ENCODE measurements around the gene DIS3L2.

Gene DIS3L2, protein sequence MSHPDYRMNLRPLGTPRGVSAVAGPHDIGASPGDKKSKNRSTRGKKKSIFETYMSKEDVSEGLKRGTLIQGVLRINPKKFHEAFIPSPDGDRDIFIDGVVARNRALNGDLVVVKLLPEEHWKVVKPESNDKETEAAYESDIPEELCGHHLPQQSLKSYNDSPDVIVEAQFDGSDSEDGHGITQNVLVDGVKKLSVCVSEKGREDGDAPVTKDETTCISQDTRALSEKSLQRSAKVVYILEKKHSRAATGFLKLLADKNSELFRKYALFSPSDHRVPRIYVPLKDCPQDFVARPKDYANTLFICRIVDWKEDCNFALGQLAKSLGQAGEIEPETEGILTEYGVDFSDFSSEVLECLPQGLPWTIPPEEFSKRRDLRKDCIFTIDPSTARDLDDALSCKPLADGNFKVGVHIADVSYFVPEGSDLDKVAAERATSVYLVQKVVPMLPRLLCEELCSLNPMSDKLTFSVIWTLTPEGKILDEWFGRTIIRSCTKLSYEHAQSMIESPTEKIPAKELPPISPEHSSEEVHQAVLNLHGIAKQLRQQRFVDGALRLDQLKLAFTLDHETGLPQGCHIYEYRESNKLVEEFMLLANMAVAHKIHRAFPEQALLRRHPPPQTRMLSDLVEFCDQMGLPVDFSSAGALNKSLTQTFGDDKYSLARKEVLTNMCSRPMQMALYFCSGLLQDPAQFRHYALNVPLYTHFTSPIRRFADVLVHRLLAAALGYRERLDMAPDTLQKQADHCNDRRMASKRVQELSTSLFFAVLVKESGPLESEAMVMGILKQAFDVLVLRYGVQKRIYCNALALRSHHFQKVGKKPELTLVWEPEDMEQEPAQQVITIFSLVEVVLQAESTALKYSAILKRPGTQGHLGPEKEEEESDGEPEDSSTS

DNA sequence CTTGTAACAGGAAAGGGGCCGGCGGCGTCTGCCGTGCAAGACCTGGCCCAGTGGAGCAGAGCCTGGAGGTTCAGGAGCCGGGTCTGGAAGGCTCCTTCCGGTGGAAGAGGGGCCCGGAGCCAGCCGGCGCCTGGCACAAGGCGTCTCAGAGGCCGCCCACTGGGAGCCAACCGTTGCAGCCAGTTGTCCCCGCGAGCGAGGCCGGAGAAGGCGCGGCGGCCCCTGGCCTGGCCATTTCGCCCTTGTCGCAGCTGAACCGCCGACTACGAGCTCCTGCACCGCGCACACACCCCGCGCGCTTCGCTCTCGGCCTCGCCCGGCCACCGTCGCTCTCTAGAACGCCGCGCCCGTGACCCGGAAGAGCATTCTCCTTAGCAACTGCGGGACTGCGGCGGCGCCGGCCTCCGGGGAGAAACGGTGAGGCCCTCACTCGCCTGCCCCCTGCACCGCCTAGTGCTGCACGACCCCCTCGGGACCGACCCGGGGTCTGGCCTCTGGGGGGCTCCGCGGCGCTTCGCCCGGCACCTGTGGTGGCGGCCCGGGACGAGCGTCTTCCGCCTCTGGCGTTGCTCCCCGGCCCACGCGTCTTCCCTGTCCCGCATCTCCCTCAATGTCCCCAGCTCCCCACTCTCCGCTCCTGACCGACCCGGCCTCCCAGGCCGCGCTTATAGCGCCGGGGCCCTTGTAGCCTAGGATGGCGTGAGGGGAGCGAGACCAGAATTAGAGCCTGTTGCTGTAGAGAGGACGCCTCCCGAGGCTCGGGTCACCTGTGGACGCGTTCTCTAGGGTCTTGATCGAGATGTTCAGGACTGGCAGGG, at the start of gene DIS3L2:
Gene DIS3L2, plus strand, starts transcription at position 365 of the 818 bp plus-strand sequence. CDS start 53,215 bp downstream, outside the sequence.
- DNase-seq, result peak; percentile 55

DNA sequence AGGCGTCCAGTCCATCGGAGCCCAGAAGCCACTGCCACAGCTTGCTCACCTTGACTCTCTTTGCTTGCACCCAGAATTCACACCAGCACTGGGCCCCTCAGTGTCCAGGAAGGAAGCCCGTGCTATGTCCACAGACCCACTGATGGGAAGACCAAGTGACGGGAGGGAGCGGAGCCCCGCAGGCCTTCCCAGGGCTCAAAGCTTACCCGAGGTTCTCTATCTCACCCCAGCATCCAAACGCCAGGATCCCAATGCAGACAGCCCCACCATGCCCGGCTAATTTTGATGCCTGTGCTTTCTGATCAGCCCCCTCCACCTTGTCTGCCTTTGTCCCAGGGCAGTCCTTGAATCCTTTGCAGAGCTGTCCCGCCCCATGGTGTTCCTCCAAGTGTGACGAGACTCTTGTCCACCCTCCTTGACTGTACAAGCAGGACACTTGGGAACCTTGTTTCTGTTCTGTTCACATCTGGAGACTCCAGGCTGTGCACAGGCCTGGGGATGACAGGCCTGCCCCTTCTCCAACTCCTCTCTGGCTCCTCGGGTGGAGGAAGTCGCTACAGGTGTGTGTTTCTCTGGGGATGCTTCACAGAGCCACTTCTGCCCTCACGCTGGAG, 47.3 kb upstream of the DIS3L2 start:
- no peak for DNase-seq

DNA sequence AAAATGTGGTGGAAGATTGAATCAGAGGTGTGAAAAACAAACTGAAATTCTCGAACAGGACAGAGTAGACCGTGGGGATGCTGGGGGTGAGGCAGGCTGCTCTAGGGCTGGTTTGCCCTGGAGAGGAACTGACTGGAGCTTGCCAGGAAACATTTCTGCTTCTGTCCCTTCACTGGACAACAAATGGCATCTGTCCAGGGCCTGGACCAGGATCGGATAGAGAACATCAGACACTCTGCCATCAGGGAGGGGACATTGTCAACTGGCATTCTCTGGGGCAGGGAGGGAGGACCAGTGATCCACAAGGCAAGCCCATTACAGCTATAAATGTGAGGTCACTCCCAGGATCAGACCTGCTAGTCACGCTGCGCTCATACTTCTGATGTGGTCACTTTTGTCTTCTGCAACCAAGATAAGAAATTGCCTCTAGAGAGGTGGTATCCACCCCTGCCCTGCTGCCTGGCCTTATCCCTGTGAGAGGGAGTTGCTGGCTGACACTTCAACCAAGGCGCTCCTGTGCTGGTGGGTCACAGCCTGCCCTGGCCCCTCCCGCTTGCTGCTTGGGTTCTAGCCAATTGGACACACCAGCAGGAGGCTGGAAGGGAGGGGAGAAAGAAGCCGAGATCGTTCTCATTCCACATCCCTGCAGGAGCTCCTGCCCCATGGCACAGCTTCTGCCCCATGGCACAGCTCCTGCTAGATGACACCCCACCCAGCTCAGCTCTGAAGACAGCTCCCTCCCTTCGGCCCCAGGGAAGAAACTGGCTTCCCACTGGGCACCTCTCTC, 44.0 kb upstream of the DIS3L2 start:
- no peak for DNase-seq

DNA sequence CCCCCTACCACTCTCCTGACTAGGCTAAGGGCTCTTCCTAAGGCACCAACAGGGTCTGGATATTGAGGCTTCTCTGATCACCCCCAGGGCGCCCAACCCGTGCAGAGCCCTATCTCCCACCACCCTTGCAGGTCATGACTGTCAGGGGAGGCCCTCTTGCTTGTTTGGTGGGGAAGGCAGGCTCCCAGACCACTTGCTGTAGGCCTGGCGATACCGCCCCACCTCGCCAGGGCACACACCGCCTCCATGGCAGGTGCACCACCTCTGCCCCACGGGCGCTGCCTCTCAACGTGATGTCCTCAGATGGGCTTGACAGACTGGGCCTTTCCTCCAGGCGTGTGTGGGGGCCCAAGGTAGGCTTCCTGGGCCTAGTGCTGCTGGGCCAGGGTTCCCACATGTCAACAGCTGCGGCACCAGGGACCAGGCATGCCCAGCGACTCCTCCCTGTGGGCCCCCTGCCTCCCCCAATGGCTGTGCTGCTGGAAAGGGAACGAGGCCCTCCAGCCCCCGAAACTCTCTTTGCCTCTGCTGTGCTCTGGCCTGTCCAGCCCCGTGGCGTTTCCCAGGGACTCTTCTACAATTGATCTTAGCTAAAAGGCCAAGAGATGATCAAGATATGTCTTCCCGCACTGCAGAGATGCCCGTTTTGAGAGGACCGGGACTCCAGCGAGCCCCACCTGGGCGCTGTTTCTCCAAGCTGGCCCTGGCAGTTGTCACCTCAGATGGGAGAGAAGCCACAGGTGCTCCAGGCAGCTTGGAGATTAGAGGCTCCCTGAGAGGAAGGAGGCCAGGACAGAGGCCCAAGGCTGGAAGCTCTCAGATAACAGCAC, 42.8 kb upstream of the DIS3L2 start:
- no peak for DNase-seq

DNA sequence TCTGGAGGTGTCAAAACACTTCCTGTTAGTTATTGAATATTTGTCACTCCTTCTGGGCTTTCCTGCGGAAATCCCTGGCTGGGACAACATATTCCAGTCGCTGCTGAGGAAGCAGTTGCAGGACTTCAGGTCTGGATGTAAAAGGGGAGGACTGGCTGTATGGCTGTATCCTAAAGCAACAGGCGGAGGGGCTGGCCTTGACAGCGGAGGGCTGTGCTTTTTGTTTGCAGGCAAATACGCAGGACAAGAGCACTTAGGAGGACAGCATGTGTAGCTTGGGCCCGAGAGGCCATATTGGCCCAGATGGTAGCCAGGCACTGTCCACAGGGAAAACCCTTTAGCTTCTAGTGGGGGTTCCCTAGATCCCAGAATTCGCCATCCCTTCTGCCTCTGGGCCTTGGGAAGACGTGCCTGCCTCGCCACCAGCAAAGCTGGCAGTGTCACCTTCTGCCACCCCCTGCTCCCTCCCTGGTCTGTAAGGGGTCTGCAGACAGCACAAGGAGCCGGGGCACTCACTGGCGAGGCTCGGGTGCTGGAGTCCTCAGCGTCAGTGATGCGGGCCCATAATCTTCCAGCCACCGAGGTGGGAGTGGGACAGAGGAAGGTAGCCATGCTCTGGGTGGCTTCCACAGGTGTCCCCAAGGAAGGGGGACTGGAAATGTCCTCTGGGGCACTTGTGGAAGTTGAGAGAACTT, 42.0 kb upstream of the DIS3L2 start:
- DNase-seq, result no peak

DNA sequence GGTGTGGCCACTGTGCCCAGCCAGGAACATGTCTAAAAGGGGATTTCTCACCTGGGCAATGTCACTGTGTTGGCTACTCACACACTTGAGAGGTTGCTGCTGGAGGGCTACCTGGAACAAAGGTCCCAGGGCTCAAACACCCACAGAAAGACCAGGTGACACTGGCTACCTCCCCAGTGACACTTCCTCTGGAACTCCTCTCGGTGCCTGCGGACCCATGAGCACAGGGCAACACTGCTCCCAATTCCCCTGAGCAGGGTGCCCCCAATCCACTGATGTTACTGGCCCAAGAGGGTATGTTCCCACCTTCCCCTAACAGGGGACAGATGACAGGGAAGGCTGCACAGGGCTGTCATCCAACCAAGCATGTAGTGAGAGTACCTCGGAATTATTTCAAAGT, 41.1 kb upstream of the DIS3L2 start:
- DNase-seq, result no peak

DNA sequence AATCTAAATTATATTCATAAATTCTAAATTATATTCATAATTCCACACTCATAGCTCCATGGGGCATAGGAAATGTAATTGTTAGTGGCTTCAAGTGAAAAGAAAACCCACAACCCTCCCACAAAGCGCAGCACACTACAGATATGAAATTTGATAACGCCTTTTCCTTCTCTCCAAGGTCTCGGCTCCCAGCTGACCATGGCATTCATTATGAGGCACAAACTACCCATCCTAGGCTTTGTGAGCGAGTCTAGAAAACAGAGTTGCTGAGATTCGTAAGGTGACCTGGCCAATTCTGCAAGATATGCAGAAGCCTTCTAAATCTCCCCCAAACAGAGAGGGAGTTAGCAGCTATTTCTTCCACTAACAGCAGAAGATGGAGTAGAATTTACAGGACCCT, 40.7 kb upstream of the DIS3L2 start:
- no peak for DNase-seq

DNA sequence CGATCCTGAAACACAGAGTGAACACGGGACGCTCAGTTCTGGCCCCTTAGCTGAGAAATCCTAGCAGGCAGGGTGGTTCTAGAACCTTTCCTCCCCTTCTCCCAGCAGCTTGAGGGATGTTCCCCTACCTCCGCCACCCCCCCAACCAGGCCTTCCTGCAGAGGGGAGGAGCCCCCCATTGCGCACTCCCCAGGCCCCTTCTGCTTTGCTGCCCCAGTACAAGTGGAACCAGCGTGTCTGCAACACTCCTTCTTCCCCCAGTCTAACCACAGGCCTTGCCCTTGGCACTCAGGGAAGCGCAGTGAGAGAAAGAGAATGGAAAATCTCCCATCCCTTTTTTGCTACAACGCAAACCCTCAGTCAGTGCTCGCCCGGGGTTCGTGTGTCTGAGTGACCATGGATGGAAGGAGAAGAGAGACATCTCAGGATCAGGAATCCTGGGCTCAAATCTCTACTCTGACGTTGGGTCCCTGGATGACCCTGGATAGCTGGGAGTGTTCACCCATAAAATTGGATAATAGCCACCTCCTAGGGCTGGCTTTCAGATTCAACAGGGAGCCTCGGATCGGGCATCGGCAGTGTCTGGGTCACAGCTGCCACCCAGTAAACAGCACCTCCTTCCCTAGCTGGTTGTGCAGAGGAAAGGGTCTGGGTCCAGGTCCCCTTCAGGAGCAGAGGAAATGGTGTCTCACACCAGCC, 39.1 kb upstream of the DIS3L2 start:
- DNase-seq, result no peak

DNA sequence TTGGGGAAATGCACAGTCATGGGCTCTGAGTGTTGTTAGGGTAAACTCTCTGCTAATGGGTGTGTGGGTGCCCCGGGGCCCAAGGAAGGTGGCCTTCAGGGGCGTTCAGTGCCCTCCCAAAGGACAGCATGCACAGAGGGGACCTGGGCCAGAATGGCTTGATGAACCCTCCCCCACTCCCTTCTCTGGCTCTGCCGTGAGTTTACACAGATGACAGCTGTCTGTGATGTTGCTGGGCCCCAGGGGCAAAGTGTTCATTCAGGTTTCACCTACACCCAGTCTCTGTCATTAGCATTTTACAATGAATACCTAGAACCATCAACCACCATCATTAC, 38.5 kb upstream of the DIS3L2 start:
- no peak for DNase-seq

DNA sequence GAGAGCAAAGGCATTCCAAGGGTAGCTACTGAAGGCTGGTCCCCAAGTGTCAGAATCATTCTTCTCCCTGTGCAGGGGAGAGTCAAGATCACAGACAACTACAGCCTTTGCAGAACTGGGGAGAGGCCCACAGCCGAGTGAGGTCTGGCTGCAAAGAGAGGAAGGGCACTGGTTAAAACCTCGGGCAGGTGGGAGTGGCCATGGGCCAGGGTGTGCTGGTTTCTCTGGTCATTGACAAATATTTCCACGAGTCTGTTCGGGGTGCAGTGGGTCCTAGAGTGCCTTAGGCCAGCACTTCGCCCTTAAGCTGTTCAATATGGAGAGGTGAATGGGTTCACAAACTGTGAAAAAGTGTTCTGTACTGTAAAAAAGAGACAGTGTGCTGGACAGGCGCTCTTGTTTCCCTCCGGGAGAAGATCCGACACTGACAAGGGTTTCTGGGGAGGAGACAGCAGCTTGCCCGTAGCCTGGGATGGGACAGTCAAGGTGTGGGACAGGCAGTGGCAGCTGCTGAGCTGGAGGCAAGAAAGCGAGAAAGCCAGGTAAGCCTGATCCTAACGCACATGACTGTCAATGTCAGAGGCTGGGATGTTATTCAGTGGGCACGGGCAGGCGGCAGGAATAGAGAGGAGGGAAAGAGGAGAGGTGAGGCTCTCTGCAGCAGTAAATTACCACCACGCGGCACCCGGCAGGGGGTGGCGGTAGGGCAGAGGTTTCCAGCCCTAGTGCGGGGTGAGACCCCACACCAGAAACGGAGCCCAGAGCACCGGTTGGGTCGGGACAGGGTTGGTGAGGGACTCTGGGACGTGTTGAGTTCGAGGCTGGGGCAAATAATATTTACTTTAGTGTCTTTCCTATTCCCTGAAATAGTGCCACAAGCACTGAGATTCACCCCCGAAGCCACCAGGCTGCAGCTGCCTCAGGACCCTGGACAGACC, 37.3 kb upstream of the DIS3L2 start:
- DNase-seq, result no peak

DNA sequence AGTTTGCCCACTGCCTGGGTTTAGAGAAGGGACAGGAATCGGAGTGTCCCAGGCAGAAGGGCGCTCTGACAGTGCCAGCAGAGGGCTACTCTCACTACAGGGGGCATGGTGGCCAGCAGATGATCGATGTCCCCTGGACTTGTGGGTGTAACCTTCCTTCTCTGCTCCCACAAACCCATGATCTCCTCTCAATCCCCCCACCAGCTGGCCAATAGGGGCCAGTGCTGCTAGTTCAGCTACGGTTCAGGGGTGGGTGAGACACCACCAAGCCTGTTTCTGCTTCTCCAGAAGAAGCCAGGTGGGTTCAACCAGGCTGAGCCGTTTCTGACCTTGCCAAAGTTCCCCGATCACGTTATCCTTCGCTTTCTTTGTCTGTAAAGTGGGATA, 36.6 kb upstream of the DIS3L2 start:
- DNase-seq, result no peak

DNA sequence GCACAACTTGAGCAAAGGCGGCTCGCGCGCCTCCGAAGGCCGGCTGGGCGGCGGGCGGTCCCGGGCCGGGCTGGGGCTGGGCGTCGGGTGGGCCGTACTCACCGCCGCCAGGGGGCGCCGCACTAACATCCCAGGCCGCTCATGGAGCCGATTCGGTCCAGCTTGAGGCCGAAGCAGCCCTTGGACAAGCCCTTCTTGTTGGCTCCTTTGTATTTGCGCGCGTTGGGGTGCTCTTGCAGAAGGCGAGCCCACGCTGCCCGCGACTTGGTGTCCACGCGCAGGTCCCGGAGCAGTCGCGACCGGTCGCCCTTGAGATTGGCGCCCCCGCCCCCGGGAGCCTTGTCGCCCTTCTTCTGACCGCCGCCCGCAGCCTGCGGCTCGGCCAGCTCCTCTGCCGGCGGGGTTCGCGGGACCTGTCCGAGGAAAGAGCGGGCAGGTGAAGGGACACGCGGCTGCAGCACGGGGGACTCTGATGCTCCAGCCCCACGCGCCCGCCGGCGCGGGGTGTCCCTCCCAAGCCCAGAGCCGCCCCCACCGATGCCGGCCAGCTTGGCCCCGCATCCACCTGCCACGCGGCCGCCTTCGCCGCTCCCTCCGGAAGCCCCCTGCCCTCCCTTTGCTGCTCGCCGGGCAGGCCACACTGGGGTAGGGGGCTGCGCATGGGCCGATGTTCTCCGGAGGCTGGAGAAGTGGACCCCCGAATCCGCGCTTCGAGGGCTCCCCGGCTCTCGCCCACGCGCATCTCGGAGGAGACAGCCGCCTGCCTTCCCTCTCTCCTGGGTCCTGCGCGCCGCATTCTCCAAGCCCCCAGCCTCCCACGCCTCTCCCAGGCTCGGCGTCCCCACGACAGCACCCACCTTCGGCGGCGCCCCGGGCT, 36.0 kb upstream of the DIS3L2 start:
- peak; percentile 17 for DNase-seq

DNA sequence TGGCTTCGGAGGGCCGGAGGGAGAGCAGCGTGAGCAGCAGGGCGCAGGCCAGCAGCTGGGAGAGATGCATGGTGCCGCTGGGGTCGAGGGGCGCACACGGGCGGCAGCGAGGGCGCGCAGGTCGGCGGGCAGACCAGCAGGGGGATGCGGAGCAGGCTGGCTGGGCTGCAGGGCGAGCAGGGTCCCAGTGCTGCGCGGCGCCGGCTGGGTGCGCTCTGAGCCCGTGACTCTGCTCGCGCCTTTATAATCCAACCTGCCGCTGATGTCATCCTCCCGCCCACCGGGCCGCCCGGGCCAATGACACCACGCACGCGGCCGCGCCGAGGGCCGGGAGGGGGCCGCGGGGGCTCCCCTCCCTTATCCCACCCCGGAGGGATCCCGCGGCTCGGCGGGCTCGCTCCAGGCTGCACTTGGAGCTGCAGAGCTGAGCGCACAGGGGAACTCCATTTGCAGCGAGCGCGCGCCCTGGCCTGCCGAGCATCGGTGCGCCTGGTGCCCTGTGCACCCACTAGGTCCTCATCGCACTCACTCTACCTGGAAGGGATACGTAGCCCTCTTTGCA, 35.3 kb upstream of the DIS3L2 start, which contains the start of gene NPPC:
Gene NPPC, minus strand, starts transcription at position 217 of the 562 bp plus-strand sequence. Its CDS starts 147 bp downstream, at position 70.
- peak; percentile 30 for DNase-seq

DNA sequence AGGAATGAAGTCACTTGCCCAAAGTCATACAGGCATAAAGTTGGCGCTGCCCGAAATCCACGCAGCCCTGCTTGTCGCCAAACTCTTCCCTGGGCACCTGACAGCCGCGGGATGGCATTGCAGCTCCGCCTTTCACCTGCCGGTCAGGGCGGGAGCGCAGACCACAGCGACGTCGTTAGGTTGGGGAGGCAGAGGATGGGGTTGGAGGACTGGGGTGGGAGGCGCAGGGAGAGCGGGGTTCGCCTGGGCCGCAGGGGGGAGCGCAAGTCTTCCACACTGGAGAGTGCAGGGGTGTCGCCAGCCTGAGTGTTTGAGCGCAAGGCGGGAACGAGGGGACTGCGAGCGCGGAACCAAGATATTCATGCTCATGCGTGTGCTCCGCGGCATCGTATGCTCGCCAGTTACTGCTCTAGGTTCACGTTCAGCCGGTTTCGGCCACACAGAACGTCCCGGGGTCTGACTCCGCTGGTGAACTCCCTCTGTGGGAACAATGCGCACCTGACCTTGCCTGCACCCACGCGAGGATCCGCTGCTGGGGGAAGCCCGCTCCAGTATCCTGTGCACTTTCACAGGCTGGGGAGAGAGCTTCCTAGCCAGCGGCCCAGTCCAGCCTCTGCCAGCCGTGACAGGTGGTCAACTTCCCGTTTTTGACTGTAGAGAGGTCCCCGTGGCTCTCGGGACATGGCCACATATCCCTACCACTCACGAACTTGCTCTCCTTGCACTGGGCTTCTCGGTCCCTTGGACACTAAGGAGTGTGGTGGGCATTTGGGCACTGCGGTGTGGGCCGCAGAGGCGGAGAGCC, 34.5 kb upstream of the DIS3L2 start:
- peak; percentile 30 for DNase-seq

DNA sequence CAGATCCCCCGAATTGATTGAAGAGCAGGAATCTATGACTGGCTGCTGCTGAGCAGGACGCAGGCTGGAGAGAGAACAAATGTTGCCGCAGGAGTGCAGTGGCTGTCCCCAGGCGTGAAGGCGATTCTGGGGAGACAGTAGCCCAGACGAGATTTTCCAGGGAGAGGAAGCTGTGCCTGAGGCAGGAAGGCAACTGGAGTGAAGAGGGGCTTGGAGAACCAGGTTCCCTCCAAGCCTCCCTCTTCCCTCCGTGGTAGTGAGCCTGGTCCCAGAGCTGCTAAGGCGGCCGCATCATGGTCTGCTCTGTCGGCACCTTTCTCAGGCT, 34.0 kb upstream of the DIS3L2 start:
- DNase-seq, result no peak

DNA sequence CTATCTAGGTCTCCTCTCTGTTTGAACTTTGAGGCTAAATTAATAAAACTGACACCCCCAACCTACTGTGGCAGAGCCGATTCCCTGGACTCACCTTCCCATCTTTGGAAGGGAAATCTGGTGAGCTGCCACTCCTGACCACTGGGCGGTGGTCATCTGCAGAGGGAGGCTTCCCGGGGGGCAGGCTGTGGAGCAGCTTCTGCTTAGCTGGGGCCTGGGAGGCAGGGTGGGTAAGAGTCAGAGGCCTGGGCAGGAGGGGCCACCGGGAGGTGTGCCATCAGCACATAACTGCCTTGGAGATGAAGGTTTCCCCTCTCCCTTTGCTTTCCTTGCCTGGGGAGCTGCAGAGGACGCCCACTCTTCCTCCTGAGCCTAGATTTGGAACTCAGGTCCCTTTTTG, 33.0 kb upstream of the DIS3L2 start:
- no peak for DNase-seq
